ENCODE data around the gene GAA. TPM values are rescaled to one million over a fixed set of nuclear protein-coding genes. Genes with fewer than 3 reads are reported as not detected.

The GAA gene
- total RNA-seq, 2 donors from 2014 or later: 63.0 to 93.9 TPM

GRCh38 chr17:80125656-80126448, 24.5 kb downstream of the GAA start:
- no peak overlapping the region for H3K4me3 ChIP-seq
- no peaks in the 10 kb centered on the region for H3K27me3 ChIP-seq
- peak in 3 of 4 donors; percentile 24 to 51 (median 36) for DNase-seq
- peaks cover 19% of the 10 kb centered on the region for H3K4me1 ChIP-seq
- no peaks in the 10 kb centered on the region for H3K36me3 ChIP-seq (replicated peaks in 1 of 2; ENCODE audit: insufficient read depth in 1 of 2, low read depth in 2 of 2)
- TF ChIP-seq POLR2A (IDR thresholded peaks at IDR 0.05): no peak
- TF ChIP-seq CTCF (IDR thresholded peaks at IDR 0.05): no peak
- H3K27ac ChIP-seq: peak overlapping the region in 2 of 4 donors; percentile 19 to 49
- 70 to 71% methylated on average over 14 of the region's 14 CpGs for WGBS, 2 donors
- no peaks in the 10 kb centered on the region for H3K9me3 ChIP-seq
- peak; percentile 35 for ATAC-seq
- intact Hi-C loops (cut with DNase I): no loop called here

GRCh38 chr17:80126449-80126715, 25.0 kb downstream of the GAA start:
- TF ChIP-seq POLR2A (IDR thresholded peaks at IDR 0.05) (no peak), CTCF (IDR thresholded peaks at IDR 0.05) (no peak)
- no peak for ATAC-seq
- no peaks in the 10 kb centered on the region for H3K9me3 ChIP-seq
- H3K27me3 ChIP-seq: no peaks in the 10 kb centered on the region
- no peaks in the 10 kb centered on the region for H3K36me3 ChIP-seq (replicated peaks in 1 of 2; ENCODE audit: insufficient read depth in 1 of 2, low read depth in 2 of 2)
- peaks cover 24% of the 10 kb centered on the region for H3K4me1 ChIP-seq
- intact Hi-C loops (cut with DNase I): no loop called here
- peak overlapping the region in 1 of 4 donors; percentile 19 for H3K27ac ChIP-seq
- no peak overlapping the region for H3K4me3 ChIP-seq
- 73 to 81% methylated on average over 3 of the region's 3 CpGs for WGBS, 2 donors
- DNase-seq: no peak

DNA sequence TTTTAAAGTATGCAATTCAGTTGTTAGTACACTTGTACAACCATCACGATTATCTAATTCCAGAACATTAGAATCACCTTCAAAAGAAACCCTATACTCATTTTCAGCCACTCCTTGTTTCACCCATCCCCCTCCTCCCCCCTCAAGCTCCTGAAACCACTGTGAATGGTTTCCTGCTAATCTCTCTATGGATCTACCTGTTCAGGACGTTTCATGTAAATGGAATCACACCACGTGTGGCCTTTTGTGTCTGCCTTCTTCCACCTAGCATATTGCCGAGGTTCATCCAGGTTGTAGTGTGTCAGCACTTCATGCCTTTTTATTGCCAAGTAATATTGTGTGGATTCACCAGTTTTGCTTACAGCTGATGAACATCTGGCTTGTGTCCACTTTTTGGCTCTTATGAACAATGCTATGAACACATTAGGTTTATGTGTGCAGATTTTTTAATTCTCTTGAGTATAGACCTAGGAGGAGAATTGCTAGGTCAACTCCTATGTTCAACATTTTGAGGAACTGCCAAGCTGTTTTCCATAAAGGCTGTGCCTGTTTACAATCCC, 27.7 kb downstream of the GAA start:
- TF ChIP-seq CTCF (IDR thresholded peaks at IDR 0.05) (no peak), POLR2A (IDR thresholded peaks at IDR 0.05) (no peak)
- ATAC-seq: no peak
- H3K4me3 ChIP-seq: no peak overlapping the region
- H3K27ac ChIP-seq: no peak overlapping the region
- no peaks in the 10 kb centered on the region for H3K9me3 ChIP-seq
- peaks cover 23% of the 10 kb centered on the region for H3K4me1 ChIP-seq
- DNase-seq: no peak
- WGBS, 2 donors: 47% methylated on average over 4 of the region's 4 CpGs
- intact Hi-C loops (cut with DNase I): no loop called here
- H3K36me3 ChIP-seq (replicated peaks in 1 of 2; ENCODE audit: insufficient read depth in 1 of 2, low read depth in 2 of 2): peaks cover 0 to 6% of the 10 kb centered on the region in 2 donors
- no peaks in the 10 kb centered on the region for H3K27me3 ChIP-seq

GRCh38 chr17:80130992-80131391, 29.6 kb downstream of the GAA start:
- Histone ChIP-seq H3K27me3 (no peaks in the 10 kb centered on the region), H3K9me3 (no peaks in the 10 kb centered on the region), H3K27ac (peak overlapping the region in 1 of 4 donors; percentile 17), H3K36me3 (replicated peaks in 1 of 2; ENCODE audit: insufficient read depth in 1 of 2, low read depth in 2 of 2) (peaks cover 8 to 16% of the 10 kb centered on the region in 2 donors), H3K4me1 (peaks cover 16% of the 10 kb centered on the region), H3K4me3 (no peak overlapping the region)
- TF ChIP-seq CTCF (IDR thresholded peaks at IDR 0.05): no peak
- TF ChIP-seq POLR2A (IDR thresholded peaks at IDR 0.05): no peak
- no peak for ATAC-seq
- intact Hi-C loops (cut with DNase I): no loop called here
- WGBS, 2 donors: 22 to 29% methylated on average over 3 of the region's 3 CpGs
- no peak for DNase-seq

All from body of pancreas (tissue), 4 donors.